Left kidney (tissue), 2 donors: ENCODE measurements around the gene CACNA2D4. TPM values are rescaled to one million over a fixed set of nuclear protein-coding genes. Genes with fewer than 3 reads are reported as not detected.

ENCODE experiments used
- DNase-seq: peaks from one replicate; pipeline ENCODE4 v3.0.0-alpha.2; 2013
- polyA plus RNA-seq: library from polyadenylated mRNA; unstranded; fragments of 120-200 nt; gene quantifications from one replicate; pipeline ENCODE4 v1.2.1, GENCODE V29; 2013; ENCODE audit not compliant: insufficient read length

Gene CACNA2D4
- polyA plus RNA-seq, 1 donor, result 1.9 TPM

DNA sequence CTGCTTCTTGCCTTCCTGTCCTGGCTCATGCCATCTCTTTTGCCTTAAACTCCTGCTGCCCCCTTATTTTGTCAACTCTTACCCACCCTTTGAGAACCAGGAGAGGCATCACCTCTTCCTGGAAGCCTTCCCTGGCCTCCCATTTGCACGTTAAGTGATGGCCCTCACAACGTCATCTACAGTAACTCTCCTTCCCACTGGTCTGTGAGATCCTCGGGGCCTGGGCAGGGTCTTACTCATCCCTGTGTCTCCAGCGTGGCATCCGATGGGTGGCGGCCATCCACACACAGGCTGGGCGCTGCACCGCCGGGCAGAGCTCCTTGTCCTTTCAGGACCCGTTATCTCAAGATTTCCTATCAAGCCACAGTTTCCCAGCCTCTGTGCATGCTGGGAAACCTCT is 16.8 kb upstream of the CACNA2D4 start:
- no peak for DNase-seq

DNA sequence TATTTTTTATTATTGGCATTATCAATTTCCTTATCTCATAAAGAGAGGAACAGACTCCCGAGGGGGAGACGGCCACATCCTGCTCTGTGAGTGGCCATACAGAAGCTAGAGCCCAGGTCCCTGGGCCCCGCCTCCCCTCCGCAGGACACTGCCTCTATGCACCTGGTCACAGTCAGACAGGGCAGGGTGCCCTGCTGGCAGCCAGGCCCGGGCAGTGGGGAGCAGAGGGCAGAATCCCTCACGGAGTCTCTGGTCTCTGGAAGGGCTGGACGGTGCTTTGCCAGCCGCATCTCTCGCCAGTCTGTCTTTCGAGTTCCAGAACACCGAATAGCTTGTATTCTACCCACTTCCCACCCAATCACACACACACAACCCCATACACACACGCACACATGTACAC is 16.4 kb upstream of the CACNA2D4 start:
- no peak for DNase-seq

DNA sequence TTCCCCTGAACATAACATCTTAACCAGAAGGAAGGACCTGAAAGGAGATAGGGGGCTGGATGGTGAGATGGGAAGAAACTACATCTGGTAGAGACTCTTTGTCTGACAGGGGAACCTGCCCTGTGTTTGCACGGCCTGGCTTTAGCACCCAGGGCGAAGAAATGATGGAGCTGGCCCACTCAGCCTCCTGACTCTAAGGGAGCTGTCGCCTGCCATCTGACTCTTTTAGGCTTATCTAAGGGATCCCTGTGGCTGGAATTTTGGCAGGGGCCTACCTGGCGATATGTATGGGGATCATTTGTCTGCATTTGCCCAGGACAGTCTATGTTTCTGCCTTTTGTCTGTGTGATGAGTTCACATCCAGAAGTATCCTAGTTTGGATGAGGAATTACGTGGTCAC is 15.6 kb upstream of the CACNA2D4 start:
- no peak for DNase-seq

DNA sequence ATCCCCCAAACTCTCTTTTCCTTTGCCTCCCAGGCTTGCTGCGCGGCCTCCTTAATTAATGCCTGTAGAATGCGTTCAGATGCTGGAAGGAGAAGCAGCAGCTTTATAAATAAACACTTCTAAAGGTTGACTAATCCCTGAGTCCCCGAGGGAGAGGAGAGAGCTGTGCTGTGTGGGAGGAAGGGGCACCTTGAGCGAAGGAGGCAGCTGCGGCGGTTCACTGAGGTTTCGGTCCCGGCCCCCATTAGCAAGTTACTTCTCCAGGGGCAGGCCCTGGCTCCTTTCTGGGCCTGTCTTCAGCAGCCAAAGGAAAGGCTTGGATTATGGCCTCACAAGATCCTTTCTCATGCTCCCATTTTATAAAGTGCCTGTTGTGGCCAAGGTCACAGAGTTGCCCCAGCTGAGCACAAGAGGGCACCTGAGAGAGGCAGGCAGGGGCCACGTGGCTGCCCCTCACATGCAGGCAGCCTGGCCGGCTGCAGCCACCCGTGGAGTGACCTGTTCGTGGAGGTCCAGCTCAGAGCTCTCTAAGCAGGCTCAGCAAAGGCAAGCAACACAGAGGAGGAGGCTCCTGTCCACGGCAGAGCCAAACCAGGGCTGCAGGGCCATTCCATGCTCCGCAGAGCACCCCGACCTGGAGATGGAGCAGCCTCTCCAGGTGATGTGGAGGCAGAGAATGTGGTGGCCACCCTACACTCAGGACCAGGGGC is 15.0 kb upstream of the CACNA2D4 start:
- no peak for DNase-seq

DNA sequence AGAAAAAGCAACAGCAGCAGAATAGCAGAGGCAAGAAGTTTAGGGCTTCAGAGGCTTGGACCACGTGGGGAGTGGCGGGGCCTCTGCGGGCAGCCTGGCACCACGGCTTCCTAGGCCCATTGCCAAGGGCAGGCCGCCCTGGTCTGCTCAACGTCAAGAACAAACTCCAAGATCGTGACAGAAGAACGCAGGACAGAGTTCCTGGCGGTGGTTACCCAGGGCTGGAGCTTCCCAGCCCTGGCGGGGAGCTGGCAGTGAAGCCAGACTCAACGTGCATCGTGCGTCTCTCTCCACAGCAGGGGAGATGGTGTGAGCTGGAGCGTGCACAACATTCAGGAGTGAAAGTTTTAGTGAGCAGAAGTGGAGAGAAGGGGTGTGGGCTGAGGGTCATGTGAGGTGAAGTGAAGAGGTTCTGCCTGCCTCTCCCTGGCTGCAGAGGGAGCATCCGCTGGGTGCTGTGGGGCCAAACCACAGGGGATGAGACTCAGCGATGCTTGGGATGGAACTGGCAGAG is 13.9 kb upstream of the CACNA2D4 start:
- DNase-seq, result no peak

DNA sequence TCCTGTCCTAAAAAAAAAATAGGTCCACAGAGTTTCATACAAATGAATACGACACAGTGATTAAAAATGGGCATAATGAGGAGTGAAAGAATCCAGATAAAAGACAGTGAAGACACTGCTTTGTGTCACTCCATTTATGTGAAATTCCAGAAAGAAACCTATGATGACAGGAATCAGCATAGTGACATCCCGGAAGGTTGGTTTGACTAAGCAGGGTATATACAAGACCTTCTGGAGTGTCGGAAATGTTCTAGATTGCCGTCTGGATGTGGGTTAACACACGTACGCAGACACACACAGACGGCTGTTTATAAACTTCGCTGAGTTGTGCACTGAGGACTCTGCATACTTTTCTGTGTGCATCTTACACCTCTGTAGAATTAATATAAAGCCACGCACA is 13.2 kb upstream of the CACNA2D4 start:
- DNase-seq, result no peak

DNA sequence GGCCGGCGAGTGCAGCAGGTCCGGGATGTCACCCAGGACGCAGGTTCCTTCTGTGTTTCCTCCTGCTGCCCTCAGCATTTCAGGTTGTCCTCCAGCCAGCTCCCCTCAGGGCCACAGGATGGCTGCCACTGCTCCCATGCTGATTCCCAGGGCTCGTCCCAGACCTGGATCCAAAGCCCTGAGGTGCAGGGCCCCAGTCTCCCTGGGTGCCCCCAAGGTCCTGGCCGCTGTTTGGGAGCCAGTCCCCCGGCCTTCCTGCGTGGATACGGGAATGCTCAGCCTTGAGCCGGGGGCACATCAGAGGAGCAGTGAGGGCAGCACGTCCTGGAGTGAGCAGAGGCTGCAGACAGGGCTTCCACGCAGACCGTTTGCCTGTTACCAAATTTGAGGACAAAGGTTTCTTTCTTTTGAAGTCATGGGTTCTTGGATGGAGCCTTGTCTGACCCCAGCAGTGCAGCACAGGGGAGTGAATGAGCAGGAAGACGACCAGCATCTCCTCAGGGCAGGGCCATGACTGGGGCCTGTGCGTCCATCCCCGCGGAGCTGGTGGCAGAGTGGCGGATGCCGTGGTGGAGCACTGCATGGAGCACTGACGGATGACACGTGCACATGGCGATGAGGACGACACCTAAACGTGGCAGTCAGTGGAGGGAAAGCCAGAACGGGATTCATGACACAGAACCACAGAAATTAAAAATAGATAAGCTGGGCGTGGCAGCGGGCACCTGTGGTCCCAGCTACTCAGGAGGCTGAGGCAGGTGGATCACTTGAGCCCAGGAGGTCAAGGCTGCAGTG is 12.5 kb upstream of the CACNA2D4 start:
- no peak for DNase-seq

DNA sequence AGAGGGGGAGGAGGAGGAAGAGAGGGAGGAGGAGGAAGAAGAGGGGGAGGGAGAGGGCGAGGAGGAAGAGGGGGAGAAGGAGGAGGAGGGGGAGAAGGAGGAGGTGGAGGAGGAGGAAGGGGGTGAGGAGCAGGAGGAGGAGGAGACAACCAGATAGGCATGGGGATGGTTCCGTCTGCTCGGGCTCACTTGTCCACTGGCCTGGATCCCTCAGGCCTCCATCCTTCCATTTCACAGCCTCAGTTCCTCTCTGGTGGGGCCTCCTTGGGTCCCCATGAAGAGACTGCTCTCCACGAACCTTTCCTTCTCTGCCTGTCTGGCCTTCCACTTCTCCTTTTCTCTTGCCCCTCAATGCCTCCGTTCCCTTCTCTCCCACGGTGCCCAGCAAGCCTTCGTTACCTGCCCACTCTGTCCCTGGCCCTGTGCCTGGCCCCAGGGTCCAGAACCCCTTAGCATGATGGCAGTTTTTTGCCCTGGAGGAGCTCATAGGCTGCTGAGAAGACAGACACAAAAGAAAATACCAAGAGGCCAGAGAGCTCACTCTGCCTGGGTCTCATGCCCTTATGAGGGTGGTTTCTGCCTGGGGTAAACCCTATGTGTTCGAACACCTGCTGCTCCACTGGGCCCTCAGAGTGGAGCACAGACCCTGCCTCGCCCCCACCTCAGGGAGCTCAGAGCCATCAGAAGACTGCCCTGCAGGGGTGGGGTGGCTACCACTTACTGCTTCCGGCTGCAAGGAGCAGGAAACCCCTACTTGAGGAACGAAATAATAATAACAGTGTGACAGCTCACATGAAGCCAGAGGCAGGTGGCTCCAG is 11.7 kb upstream of the CACNA2D4 start:
- DNase-seq, result no peak

DNA sequence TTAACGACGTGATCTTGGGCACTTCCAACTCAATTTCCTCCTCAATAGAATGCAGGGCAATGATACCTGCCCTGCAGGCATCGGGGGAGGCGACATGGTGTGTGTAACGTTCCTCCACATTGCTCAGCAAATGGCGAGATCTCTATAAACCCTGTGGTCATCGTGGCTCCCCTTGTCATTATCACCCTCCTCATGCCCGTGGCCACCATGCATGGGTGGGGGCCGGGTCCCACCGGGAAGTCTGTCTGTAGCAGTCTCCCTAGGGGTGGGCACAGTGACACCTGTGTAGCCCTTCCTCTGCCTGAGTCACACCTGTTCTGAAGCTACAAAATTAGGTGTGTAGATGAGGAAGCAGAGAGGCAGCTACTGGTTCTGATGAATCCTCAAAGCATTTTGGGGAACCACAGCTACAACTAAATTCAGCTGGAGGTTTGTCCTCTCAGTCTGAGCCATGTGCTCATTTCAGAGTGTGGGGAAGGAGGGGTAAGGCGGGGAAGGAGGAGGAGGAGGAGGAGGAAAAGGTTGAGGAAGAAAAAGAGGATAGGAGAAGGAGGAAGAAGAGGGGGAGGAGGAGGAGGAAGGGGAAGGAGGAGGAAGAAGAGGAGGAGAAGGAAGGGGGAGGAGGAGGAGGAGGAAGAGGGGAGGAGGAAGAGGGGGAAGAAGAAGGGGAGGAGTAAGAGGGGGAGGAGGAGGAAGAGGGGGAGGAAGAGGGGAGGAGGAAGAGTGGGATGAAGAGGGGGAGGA is 11.0 kb upstream of the CACNA2D4 start:
- no peak for DNase-seq

DNA sequence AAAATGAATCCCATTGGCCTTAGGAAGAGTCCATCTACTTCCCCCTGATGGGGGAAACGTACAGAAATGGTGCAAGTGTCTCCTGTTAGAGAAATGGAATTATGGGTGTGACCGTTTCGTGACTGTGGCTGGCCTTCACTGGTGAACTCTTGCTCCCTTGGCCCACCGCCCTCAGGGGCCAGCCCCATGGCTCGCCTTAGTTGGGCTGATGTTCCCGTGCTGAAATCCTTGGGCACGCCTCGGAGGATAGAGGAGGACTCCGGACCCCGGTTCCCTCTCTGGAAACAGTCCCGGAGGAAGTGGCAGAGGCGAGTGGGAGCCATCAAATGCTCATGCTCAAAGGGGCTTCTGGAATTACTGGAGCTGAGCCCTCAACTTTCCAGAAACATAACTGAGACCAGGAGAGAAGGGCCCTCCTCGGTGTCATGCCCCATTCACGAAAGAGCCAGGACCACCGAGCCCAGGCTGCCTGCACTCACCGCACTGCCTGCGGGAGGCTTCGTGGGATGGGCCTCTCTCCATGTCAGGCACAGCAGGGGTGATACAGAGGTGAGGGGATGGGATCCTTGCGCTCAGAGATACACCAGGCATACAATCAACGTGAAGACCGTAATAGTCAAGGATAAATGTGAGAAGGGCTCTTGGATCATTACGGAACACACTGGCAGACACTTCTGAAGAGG is 10.1 kb upstream of the CACNA2D4 start:
- DNase-seq, result no peak

DNA sequence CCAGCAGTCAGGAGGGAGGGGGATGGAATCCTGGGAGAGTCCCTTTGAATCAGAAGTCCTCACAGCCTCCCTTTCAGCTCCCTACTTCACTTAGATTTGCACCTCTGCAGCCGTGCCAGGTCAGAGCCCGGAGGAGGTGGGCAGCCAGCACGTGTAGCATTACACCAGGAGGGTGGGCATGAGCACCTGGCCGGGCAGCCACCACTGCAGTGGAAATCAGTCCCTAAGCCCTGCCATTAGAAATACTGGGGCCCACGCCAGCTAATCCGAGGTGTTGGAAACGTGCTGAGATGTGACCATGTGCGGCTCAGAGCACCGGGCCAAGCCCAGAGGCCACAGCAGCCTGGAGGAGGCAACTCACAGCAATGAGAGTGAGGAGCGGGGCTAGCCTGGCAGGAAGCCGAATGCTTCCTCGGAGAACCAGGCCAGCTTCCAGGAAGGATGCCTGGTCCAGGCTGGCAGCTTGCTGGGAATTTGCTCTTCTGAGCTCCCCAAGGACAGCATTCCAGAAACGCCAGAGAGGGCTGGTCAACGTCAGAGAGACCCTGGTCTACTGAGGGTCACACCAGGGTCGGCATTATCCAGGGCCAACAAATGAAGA is 9.4 kb upstream of the CACNA2D4 start:
- DNase-seq, result no peak

DNA sequence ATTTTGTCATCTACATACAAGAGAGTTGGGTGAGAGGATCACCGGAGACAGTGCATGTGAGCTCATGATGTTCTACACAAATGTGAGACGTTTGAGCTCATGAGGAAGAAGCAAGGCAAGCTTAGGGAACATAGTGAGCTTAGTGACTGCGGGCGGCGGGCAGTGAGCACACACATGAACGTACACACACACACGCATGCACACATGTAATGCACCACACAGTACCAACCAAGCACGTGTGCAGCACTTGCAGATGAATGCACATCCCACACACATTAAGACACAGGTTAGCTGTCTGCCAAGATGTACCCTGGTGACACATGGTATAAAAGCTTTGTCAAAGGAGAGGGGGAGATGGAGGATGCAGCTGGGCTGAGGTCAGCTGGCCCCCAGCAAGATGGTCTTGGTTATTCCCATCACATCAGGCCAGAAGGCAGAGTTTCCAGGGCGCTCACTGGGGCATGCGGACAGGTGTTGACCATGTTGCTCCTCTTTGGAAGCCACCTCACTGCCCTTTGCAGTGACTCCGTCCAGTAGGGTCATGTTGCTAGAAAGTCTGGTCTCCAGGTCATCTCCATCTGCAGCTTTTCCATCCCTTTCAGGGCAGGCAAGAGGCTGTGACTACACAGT is 8.7 kb upstream of the CACNA2D4 start:
- no peak for DNase-seq

DNA sequence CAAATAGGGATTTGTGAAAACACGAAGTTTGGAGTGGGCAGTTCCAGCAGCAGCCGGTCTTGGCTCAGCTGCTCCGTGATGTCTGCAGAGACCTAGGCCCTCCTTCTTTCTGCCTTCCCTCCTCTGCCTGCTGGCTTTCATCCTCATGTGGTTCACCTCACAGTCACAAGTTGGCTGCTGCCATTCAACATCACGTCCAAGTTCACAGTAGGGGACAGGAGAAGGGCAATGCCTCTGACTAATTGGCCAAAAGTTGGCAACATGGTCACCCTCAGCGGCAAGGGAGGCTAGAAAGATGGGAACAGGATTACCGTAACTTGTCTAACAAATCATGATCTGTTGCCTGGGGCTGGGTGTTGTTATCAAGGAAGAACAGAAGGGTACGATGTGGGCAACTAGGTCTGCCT is 7.8 kb upstream of the CACNA2D4 start:
- DNase-seq, result no peak

DNA sequence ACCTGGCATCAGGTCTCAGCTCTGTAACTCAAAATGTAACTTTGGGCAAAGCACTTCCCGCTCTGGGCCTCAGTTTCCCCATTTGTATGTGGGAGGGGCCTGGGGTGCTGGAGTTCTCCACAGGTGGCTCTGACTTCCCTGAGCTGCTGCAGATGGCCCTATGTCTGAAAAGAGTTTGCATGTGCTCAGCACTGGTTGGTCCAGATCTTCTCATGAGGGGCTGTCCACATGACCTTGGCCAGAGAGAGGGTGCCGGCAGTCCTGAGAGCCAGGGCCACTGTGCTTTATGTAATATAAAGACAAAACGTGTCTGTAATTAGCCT is 7.2 kb upstream of the CACNA2D4 start:
- no peak for DNase-seq

DNA sequence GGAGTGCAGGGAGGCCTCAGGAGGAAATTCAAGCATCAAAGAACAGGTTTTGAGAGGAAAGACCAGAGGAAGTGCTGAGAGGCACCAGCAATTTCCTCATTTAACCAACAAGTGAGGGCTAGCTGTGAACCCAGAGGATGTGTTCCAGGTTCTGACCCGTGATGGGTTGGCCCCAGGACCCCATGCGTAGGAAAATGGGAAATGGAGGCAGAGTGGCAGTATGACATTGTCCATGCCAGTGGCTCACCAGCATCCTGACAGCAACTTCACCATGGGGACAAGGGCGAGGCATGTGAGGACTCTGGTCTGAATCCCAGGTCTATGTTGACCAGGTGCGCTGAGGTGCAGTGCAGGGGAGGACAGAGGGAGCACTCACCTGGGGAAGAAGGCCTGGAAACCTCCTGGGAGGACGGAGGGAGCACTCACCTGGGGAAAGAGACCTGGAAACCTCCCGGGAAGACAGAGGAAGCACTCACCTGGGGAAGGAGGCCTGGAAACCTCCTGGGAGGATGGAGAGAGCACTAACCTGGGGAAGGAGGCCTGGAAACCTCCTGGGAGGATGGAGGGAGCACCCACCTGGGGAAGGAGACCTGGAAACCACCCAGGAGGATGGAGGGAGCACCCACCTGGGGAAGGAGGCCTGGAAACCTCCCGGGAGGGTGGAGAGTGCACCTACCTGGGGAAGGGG is 6.7 kb upstream of the CACNA2D4 start:
- no peak for DNase-seq

DNA sequence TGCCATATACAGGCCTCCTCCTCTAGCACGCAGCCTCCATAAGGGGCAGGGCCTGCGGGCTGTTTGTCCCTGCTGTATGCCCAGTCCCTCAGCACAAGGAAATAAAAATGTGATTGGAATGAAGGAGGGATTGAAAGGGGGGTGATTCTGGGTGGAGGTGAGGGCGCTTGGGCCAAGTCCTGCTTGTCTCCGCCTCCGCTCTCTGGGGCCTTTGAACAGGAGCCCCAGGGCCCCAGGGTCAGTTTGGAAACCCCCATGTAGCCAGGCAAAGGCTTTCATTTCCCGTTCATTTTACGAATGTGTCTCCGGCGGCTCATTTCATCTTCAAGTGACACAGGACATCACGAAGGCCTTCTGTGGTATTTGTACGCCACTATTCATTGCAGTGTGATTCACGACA is 4.5 kb upstream of the CACNA2D4 start:
- DNase-seq, result no peak

DNA sequence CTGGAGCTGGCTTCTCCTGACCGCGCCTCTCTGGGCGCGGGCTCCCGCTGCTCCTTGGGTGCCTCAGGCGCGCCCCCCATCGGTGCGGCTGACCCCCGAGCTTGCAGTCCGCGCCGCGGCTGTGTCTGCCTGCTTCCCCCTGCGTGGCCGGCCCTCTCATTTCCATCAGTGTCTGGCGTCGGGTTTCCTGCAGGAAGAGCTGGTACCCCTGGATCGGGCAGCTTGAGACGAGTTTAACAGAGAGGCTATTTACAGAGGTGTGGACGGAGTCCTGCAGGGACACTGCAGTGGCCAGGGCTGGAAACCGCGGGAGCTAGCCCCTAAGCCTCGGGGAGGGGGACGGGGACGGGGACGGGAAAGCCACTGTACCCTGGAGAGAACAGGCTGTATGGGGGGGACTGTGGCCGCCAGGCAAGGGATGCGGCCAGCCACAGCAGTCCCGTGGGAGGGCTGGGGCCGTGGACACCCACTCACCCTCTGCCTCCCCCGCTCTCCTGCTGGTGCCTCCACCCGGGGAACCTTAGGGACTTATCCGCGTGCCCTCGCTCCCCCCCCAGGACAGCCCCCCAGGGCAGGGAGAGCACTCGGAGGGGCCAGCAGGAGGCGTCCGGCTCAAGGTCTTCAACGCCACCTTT is 3.7 kb upstream of the CACNA2D4 start:
- DNase-seq, result no peak

DNA sequence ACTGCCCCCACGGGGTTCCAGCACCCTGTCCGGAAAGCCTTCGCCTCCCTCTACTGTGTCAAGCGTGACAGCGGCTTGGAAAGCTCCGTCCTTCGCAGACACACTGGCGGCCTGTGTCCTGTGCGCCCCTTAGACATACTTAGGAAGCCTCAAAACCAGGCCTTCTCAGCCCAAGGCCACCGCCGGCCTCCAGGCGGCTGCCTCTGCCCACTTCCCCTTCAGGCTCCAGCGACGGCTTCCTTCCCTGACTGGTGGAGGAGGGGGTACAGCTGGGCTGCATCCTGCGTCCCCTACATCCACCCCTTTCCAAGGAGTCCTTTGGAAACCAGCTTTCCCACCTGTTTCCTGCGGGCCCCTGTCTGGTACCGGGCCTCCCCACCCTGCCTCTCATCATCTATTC is 2.5 kb upstream of the CACNA2D4 start:
- no peak for DNase-seq

DNA sequence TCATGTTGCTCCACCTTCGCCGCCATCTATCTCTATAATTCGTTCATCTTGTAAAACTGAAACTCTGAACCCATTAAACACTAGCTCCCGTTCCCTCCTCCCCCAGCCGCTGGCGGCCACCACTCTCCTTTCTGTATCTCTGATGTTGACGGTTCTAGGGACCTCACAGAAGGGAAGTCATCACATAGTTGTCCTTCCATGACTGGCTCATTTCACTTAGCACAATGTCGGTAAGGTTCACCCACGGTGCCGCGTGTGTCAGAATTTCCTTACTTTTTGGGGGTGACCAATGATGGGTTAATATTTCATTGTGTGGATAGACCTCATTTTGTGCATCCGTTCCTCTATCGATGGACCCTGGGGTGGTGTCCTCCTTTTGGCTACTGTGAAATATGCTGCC is 2.0 kb upstream of the CACNA2D4 start:
- DNase-seq, result no peak

DNA sequence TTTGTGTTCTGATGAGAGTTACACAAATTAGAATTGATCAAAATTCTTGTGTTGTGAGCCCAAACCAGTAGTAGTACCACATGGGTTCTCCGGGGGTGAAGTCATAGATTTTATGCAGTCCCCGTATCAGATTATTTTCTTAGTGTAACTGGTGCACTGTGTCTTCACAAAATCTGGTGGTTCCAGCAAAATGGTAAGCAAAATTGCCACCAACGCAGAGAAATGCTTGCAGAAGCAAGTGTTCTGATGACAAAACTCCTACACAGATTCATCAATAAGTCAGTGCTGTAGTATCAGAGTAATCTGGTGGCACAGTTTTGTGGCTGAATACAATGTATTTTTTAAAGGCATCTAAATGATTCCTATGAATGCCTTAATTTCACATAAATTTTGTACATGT is 1.3 kb upstream of the CACNA2D4 start:
- no peak for DNase-seq
